ENCODE measurements around the gene ADGRA1. TPM values are rescaled to one million over a fixed set of nuclear protein-coding genes. Genes with fewer than 3 reads are reported as not detected.
"Not testable (repeated sequence)": the region's sequence is repeated elsewhere in the genome, so short reads cannot be mapped to it uniquely, and the experiment has no call there.

The ADGRA1 gene
- total RNA-seq, 1 donor from 2014 or later: not detected

GRCh38 chr10:133131734-133132472, 44.2 kb downstream of the ADGRA1 start:
- ATAC-seq (ENCODE audit: poor library complexity): no peak
- no peak for DNase-seq
- intact Hi-C loops (cut with DNase I): no loop called here

GRCh38 chr10:133132473-133133291, 45.0 kb downstream of the ADGRA1 start:
- DNase-seq: no peak
- intact Hi-C loops (cut with DNase I): no loop called here
- ATAC-seq (ENCODE audit: poor library complexity): no peak

- intact Hi-C loops (cut with DNase I): no loop called here
- DNase-seq: peak; percentile 21
- no peak for ATAC-seq (ENCODE audit: poor library complexity)
These were observed 45.9 kb downstream of the ADGRA1 start for GRCh38 chr10:133133471-133134231.

- intact Hi-C loops (cut with DNase I): no loop called here
- DNase-seq: no peak
- ATAC-seq (ENCODE audit: poor library complexity): no peak
These were observed 46.8 kb downstream of the ADGRA1 start for GRCh38 chr10:133134411-133135115.

GRCh38 chr10:133135116-133135465, 47.4 kb downstream of the ADGRA1 start:
- no peak for DNase-seq
- no peak for ATAC-seq (ENCODE audit: poor library complexity)
- intact Hi-C loops (cut with DNase I): no loop called here

- intact Hi-C loops (cut with DNase I); ATAC-seq (ENCODE audit: poor library complexity): not testable (repeated sequence)
- peak; percentile 20 for DNase-seq
These were observed 49.9 kb downstream of the ADGRA1 start for GRCh38 chr10:133137486-133138145.

- intact Hi-C loops (cut with DNase I): no loop called here
- DNase-seq: peak; percentile 38
- no peak for ATAC-seq (ENCODE audit: poor library complexity)
These were observed 51.9 kb downstream of the ADGRA1 start for GRCh38 chr10:133139551-133140065.

- intact Hi-C loops (cut with DNase I): no loop called here
- no peak for ATAC-seq (ENCODE audit: poor library complexity)
- peak; percentile 30 for DNase-seq
These were observed 52.9 kb downstream of the ADGRA1 start for GRCh38 chr10:133140417-133141143.

GRCh38 chr10:133141144-133141957, 53.6 kb downstream of the ADGRA1 start:
- intact Hi-C loops (cut with DNase I): no loop called here
- peak; percentile 35 for DNase-seq
- ATAC-seq (ENCODE audit: poor library complexity): no peak

- DNase-seq: peak; percentile 34
- intact Hi-C loops (cut with DNase I): no loop called here
- ATAC-seq (ENCODE audit: poor library complexity): no peak
These were observed 54.2 kb downstream of the ADGRA1 start for GRCh38 chr10:133141958-133142340.

GRCh38 chr10:133142523-133143199, 54.9 kb downstream of the ADGRA1 start:
- DNase-seq: peak; percentile 34
- no peak for ATAC-seq (ENCODE audit: poor library complexity)
- intact Hi-C loops (cut with DNase I): no loop called here

- no peak for ATAC-seq (ENCODE audit: poor library complexity)
- intact Hi-C loops (cut with DNase I): no loop called here
- peak; percentile 22 for DNase-seq
These were observed 55.4 kb downstream of the ADGRA1 start for GRCh38 chr10:133143200-133143533.

- ATAC-seq (ENCODE audit: poor library complexity): no peak
- no peak for DNase-seq
- intact Hi-C loops (cut with DNase I): no loop called here
These were observed 55.8 kb downstream of the ADGRA1 start for GRCh38 chr10:133143546-133143945.

GRCh38 chr10:133144771-133145170, 57.0 kb downstream of the ADGRA1 start:
- ATAC-seq (ENCODE audit: poor library complexity): no peak
- DNase-seq: no peak
- intact Hi-C loops (cut with DNase I): no loop called here

- DNase-seq: no peak
- intact Hi-C loops (cut with DNase I): no loop called here
- ATAC-seq (ENCODE audit: poor library complexity): no peak
These were observed 62.5 kb downstream of the ADGRA1 start for GRCh38 chr10:133150226-133150625.

GRCh38 chr10:133150656-133151055, 62.9 kb downstream of the ADGRA1 start:
- ATAC-seq (ENCODE audit: poor library complexity): no peak
- intact Hi-C loops (cut with DNase I): no loop called here
- no peak for DNase-seq

Data from Right ventricle myocardium superior (tissue), 1 donor.